HTERT RPE-1 (cell line): ENCODE data around the gene COX7A2L.
"Not testable (repeated sequence)": the region's sequence is repeated elsewhere in the genome, so short reads cannot be mapped to it uniquely, and the experiment has no call there.

ENCODE experiments used
- in situ Hi-C: fragments of 300-500 bp; cut with MboI; formaldehyde crosslinking; loops from 4 replicates; pipeline ENCODE4 v1.14.3; 2020; ENCODE audit warnings: low sequenced_read_pairs

Gene COX7A2L

DNA sequence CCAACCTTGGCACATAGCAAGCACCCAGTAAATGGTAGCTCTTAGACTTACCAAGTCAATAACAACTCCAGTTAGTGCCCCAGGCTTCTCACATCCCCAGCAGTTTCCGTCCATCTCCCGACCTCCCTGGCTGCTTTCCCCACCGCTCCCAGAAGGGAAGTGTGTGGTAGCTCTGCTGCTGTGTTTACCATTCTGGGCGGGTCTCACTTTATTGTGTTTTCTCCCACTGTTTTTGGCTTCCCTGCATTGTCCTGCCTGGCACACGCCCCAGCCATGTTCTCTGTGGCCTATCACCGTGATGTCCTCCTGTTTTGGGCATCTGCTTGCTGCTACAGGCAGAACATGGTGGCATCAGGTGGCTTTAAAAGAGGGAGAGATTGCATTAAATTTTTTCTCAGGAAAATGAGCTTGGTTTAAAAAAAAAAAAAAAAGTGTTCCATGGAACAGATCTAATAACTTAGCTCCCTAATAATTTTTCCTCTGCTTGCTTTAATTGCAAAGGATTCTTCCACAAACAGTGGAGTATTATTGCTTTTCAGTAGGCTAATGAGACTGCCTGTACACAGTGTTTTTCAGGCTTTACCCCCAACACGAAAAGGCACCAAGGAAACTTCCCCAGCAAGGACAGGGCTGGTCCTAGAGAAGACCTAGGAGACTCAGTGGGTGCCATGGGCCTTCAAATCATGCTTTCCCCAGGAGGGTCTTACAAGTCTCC lies 8.0 kb upstream of the COX7A2L start:
- in situ Hi-C loops = no loop called here

GRCh38 chr2:42367835-42368234 lies 6.8 kb upstream of the COX7A2L start:
- in situ Hi-C loops = no loop called here

GRCh38 chr2:42366411-42366810 lies 5.4 kb upstream of the COX7A2L start:
- in situ Hi-C loops = no loop called here

DNA sequence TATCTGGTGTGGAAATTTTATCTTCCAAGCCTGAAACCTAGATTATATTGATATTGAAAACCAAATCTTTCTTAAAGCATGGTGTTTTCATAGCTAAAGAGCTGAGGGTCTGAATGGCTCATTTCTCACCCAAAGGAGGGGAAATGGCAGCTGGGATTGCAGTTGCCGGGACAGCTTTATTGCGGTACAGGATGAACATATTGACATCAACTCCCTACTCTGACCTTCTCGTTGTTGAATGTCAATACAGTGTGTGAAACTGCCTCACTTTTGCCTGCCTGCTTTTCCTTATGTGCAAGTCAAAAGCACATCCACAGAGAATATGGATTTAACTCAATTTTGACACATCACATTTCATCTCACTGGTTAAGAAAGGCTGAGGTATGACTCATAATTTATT lies 3.6 kb upstream of the COX7A2L start:
- in situ Hi-C loops = no loop called here

- in situ Hi-C loops = no loop called here
These were observed 2.4 kb upstream of the COX7A2L start for GRCh38 chr2:42363413-42363812.

DNA sequence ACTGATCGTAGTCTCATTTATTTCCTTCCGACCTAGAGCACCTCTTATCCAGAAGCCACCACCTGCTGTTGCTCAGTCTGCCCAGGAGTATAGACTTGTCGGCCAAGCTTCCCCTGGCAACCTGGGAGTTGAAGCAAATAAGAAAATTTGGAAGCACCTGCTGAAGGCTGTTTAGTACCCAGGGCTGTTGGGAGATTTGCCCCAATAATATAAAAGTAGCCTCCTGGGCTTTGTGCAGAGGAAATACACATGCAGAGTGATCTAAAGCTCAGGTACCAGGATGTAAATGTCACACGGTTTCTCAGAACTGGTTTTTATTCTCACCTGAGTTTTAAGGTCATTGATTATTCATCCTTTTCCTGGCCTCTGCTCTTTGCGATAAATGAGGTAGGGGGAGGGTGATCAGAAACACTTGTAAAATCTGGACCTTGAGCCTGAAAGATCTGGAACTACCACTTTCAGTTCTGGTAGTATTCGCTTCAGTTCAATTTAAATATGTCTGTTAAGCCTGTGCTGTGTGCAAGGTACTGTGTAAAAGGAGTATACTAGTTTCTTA lies 789 bp upstream of the COX7A2L start:
- in situ Hi-C loops = no loop called here

- in situ Hi-C loops = no loop called here
These were observed 526 bp downstream of the COX7A2L start for GRCh38 chr2:42360493-42360889.

DNA sequence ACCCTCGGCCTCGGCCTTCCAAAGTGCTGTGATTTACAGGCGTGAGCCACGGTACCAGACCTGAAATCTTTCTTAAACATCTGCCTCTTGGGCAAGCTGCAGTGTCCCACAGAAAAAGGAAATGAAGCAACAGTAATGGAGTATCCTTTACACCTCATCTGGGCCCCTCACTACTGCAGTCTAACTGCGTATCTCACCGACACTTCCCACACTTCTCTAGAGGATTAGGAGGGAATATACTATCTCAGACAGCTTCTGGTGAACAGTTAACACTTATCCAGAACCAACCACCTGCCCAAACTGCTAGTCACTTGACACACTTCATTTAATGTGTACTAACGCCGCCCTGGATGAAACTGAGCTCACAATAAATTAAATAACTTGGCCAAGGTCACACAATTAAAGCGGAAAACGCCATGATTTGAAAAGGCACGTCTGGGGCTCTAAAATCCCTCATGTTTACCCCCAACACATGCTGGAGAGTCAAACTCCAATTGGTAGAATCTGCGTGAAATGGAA lies 993 bp downstream of the COX7A2L start:
- in situ Hi-C loops = no loop called here

- in situ Hi-C loops = no loop called here
These were observed 1.6 kb downstream of the COX7A2L start for GRCh38 chr2:42359304-42359964.

DNA sequence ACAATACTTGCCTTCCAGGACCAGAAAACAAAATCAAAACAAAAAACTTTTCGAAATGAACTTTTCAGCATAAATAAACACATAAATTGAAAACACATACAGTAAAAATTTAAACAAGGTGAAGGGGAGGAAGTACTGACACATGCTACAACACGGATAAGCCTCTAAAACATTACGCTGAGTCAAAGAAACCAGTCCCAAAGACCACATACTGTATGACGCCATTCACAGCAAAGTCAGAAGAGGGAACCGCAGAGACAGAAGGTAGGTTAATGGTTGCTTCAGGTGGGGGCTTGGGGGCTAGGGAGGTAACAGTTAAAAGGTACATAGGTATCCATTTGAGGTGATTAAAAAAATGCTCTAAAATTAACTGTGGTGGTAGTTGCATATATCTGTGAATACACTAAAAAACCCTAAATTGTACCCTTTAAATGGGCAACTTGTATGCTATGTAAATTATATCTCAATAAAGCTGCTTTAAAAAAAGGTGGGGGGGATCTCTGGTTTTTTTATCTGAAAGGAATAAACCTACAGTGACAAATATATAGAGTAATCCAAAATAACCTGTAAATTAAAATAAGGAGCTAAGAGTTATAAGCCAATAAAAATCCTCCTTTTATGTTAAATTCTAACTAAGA lies 7.1 kb downstream of the COX7A2L start:
- in situ Hi-C loops = no loop called here

DNA sequence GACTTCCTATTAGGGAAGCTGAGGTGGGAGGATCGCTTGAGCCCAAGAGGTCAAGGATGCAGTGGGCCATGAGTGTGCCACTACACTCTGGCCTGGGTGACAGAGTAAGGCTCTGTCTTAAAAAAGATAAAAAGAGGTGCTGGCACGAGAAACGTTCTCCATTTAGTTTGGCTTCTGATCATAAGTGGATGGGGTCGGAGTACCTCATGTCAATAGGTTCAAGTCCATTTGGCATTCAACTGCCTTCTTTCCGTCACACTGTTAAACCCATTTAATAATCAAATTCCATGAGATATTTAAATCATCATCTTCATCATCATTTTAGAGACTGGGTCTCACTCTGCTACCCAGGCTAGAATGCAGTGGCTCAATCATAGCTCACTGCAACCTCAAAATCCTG lies 9.2 kb downstream of the COX7A2L start:
- in situ Hi-C loops = no loop called here

DNA sequence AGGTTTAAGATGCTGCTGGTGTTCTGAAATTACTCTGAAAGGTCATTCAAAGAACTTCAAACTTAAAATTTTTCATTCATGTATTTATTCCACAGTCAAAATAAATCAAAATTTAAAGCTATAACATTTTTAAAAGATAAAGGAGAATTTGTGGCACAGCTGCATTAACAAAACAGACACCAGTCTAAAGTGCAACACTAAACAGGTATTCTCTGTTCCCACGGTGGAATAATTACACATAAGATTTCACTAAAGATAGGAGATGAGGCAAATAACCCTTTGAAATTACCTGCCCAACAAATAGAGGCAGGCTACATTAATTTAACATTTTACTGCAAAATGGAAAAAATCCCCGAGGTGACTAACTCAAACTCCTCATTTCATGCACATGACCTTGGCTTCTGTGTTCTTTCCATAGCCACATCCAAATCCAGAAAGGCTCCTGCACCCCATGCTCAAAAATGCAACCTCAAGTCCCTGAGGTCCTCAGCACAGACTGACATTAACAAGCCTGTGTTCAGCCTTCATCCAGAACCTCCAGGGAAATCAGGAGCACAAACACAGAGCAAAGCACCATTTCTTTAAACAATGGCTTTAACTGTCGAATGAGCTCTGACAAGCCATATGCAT lies 10.5 kb downstream of the COX7A2L start:
- in situ Hi-C loops = no loop called here

DNA sequence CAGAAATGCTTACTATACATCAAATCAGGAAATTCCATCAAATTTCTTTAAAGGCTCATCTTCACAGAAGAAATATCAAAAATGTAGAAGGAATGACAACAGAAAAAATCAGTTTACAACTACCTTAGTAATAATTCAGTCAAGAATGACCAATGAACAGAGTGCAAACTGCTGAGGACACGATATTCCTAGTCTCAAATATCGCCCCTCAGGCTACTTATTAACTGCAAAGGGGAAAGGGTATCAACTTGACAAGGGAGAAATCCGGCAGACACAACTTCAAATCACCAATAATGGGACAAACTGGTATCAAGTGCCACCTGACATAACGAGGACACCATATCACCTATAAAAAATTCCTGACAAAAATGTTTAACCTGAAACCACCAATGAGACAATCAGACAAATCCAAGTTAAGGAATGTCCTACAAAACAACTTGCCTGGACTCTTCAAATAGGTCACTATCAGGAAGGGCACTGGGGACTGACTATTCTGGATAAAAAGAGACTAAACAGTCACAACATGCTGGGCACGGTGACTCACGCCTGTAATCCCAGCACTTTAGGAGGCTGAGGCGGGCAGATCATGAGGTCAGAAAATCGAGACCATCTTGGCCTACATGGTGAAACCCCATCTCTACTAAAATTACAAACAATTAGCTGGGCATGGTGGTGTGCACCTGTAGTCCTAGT lies 12.8 kb downstream of the COX7A2L start:
- in situ Hi-C loops = no loop called here

- in situ Hi-C loops = not testable (repeated sequence)
These were observed 13.5 kb downstream of the COX7A2L start for GRCh38 chr2:42347518-42347917.

DNA sequence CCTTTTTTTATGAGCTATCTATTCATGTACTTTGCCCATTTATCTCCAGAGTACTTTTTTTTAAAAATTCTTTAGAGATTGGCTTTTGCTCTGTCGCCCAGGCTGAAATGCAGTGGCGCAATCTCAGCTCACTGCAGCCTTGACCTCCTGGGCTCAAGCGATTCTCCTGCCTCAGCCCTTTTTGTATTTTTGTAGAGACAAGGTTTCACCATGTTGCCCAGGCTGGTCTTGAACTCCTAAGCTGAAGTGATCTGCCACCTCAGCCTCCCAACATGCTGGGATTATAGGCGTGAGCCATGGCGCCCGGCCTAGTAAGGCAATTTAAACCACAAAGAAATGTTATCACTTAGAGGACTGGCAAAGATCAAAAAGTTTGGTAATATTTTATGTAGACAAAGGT lies 14.2 kb downstream of the COX7A2L start:
- in situ Hi-C loops = not testable (repeated sequence)

DNA sequence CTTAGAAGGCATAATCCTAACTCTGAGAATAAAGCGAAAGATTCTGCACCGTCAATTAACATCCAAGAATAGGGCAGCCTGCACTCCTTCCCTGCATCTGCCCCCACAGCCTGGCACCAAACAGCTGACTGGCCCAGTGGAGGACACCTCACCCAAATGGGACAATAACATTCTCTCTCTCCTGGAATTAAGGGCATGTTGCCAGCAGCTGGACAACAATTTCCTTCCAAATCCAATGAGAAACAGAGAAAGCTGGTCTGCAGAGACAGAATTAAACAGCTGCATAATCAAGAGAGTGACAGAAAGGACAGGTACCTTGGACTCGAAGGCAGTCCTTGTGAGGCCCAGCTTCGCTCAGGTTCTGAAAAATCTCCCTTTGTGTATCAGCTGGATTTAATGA lies 15.0 kb downstream of the COX7A2L start:
- in situ Hi-C loops = no loop called here

DNA sequence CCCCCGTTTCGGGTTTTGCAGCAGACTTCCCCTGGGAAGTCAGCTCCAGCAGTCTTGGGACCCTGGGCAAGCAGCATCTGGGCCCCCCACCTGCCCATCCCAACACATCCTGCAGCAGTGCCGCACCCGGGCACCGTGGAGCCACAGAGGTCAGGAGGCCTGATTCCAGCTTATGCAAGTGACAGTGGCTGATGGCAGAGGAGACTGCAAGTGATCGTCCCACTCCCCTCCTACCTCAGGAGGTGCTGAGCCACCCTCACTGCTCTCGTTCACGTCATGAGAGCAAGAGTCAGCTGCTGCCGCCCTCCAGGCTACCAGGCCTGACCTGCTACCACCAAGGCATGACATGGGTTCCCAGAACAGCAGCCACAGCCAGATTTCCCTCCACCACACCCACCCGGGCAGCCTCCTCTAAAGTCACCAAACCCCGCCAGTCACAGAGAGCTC lies 18.2 kb downstream of the COX7A2L start:
- in situ Hi-C loops = no loop called here

DNA sequence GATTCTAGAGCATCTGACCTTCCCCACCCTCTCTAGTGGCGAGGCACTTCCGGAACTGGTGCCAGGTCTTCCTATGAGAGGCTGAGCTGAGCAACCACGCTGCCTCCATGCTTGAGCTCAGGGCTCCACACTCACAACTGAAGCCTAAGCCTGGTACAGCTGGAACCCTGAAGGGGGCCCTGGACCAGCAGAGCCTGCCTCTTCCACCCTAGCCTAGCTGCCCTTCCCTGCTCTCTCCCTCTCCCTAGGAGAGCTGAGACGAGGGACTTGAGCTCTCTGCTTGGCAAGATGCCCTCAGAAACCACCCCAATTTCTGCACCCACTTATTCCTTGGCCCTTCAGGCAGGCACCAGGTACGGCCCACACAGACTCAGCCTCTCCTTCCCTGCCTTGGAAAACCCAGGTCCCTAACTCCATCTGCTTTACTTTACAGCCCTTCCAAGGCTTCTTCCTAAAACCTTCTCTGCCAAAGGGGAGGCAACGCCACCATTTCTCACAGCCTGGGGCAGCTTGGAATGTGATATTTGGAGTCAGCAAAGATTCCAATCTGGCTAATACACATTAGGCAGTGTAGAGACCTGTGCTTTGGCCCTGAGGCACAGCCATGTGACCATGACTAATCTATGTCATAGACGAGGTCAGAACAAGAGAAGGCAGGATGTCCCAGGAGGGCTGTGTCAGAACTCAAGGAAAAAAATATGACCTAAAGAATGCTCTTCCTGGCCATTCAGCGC lies 18.8 kb downstream of the COX7A2L start:
- in situ Hi-C loops = no loop called here

GRCh38 chr2:42340938-42341636 lies 19.9 kb downstream of the COX7A2L start:
- in situ Hi-C loops = no loop called here
